PFSK-1 (cell line): ENCODE measurements around the gene DNTT.

Source experiments
- FOXP2 ChIP-seq: optimal IDR thresholded peaks from 2 replicates; pipeline ENCODE3; 2011; ENCODE audit warnings: borderline replicate concordance, control low read depth, inconsistent platforms; ENCODE audit not compliant: insufficient read depth; ENCODE audit errors: extremely low read length, extremely low read depth
- POLR2AphosphoS5 ChIP-seq: IDR thresholded peaks from 2 replicates; pipeline ENCODE4 v1.6.1; 2012; ENCODE audit warnings: low read depth, mild to moderate bottlenecking, control low read depth, low read length, moderate library complexity
- REST ChIP-seq, 2 experiments: IDR thresholded peaks; 2 replicates each; pipeline versions ENCODE4 v1.6.1 to v1.8.0; 2011 to 2012; ENCODE audit warnings: low read depth in 2 of 2, low read length in 2 of 2, control low read depth in 1 of 2, inconsistent platforms in 1 of 2, mild to moderate bottlenecking in 1 of 2, moderate library complexity in 1 of 2; ENCODE audit not compliant: insufficient read depth in 1 of 2
- SIN3A ChIP-seq: IDR thresholded peaks from 2 replicates; pipeline ENCODE4 v1.6.1; 2012; ENCODE audit warnings: mild to moderate bottlenecking, low read length, moderate library complexity, borderline replicate concordance; ENCODE audit not compliant: insufficient read depth
- TAF1 ChIP-seq: IDR thresholded peaks from 2 replicates; pipeline ENCODE4 v1.6.1; 2012; ENCODE audit warnings: low read length, control low read depth, borderline replicate concordance; ENCODE audit not compliant: insufficient read depth

DNTT gene

GRCh38 chr10:96345222-96345621 is 41.0 kb downstream of the DNTT start:
- no peak for TF ChIP-seq REST (IDR thresholded peaks at IDR 0.05; ENCODE audit: insufficient read depth in 1 of 2, low read depth in 2 of 2, low read length in 2 of 2)
- no peak for TF ChIP-seq TAF1
- no peak for TF ChIP-seq SIN3A
- no peak for TF ChIP-seq POLR2AphosphoS5
- no peak for TF ChIP-seq FOXP2

- no peak for TF ChIP-seq REST (IDR thresholded peaks at IDR 0.05; ENCODE audit: insufficient read depth in 1 of 2, low read depth in 2 of 2, low read length in 2 of 2)
- TF ChIP-seq FOXP2 = no peak
- TF ChIP-seq TAF1 = no peak
These were observed 42.1 kb downstream of the DNTT start for GRCh38 chr10:96346295-96346694.

GRCh38 chr10:96352027-96352426 is 47.8 kb downstream of the DNTT start:
- TF ChIP-seq FOXP2 (no peak), SIN3A (no peak), POLR2AphosphoS5 (no peak), REST (IDR thresholded peaks at IDR 0.05; ENCODE audit: insufficient read depth in 1 of 2, low read depth in 2 of 2, low read length in 2 of 2) (no peak), TAF1 (no peak)

- no peak for TF ChIP-seq REST (IDR thresholded peaks at IDR 0.05; ENCODE audit: insufficient read depth in 1 of 2, low read depth in 2 of 2, low read length in 2 of 2)
- TF ChIP-seq FOXP2 = no peak
- TF ChIP-seq SIN3A = no peak
- TF ChIP-seq TAF1 = no peak
- TF ChIP-seq POLR2AphosphoS5 = no peak
These were observed 48.3 kb downstream of the DNTT start for GRCh38 chr10:96352582-96352981.

GRCh38 chr10:96357038-96357620 is 52.9 kb downstream of the DNTT start:
- TF ChIP-seq TAF1 = no peak
- no peak for TF ChIP-seq REST (IDR thresholded peaks at IDR 0.05; ENCODE audit: insufficient read depth in 1 of 2, low read depth in 2 of 2, low read length in 2 of 2)
- TF ChIP-seq SIN3A = no peak
- no peak for TF ChIP-seq POLR2AphosphoS5
- no peak for TF ChIP-seq FOXP2
